BJ (cell line): ENCODE data around the gene PAQR9. TPM values are rescaled to one million over a fixed set of nuclear protein-coding genes. Genes with fewer than 3 reads are reported as not detected.
A peak's percentile ranks its signal among the peaks of the same experiment; 100 is the strongest.

Source experiments
- CTCF ChIA-PET: fragments of 350-600 bp; formaldehyde crosslinking; extraction: SDS; loops from one replicate; lab custom pipeline; 2021; ENCODE audit warnings: antibody characterized with exemption, inconsistent platforms; lab: Yijun Ruan, JAX
- POLR2A ChIA-PET: fragments of 300-600 bp; sonication (Branson Sonifier 250); formaldehyde crosslinking; extraction: SDS; loops from one replicate; lab custom pipeline; 2021; ENCODE audit warnings: antibody characterized with exemption; lab: Charles Lee
- DNase-seq: peaks from one replicate; pipeline ENCODE4 v3.0.0-alpha.2; 2011; ENCODE audit warnings: low read depth
- H3K27me3 ChIP-seq: 2 replicates; pipeline ENCODE4 v1.6.0; 2011; ENCODE audit warnings: low read length; ENCODE audit not compliant: control insufficient read depth, insufficient read depth
- H3K36me3 ChIP-seq: 2 replicates; pipeline ENCODE4 v1.5.1; 2011; ENCODE audit warnings: low read length; ENCODE audit not compliant: control insufficient read depth, insufficient read depth
- H3K4me3 ChIP-seq: 2 replicates; pipeline ENCODE4 v1.5.1; 2011; ENCODE audit warnings: low read depth, mild to moderate bottlenecking, control low read depth, low read length
- polyA plus RNA-seq: library from polyadenylated mRNA; depleted of rRNA; stranded (reverse); fragments of >200 nt; gene quantifications from 2 replicates; pipeline ENCODE4 v1.2.3, GENCODE V29; 2011
- TF ChIP-seq, protein P1 (sequence below): IDR thresholded peaks from 2 replicates; pipeline ENCODE4 v1.5.1; 2011; ENCODE audit warnings: low read depth, mild to moderate bottlenecking, control low read depth, inconsistent platforms, low read length, moderate library complexity; ENCODE audit not compliant: insufficient read depth

PAQR9 gene
- polyA plus RNA-seq, 1 experiment = not detected

GRCh38 chr3:142931222-142931621 lies 32.3 kb downstream of the PAQR9 start:
- peaks cover 7% of the 10 kb centered on the region for H3K27me3 ChIP-seq
- POLR2A ChIA-PET = no interaction called here
- DNase-seq = no peak
- TF ChIP-seq, protein P1, sequence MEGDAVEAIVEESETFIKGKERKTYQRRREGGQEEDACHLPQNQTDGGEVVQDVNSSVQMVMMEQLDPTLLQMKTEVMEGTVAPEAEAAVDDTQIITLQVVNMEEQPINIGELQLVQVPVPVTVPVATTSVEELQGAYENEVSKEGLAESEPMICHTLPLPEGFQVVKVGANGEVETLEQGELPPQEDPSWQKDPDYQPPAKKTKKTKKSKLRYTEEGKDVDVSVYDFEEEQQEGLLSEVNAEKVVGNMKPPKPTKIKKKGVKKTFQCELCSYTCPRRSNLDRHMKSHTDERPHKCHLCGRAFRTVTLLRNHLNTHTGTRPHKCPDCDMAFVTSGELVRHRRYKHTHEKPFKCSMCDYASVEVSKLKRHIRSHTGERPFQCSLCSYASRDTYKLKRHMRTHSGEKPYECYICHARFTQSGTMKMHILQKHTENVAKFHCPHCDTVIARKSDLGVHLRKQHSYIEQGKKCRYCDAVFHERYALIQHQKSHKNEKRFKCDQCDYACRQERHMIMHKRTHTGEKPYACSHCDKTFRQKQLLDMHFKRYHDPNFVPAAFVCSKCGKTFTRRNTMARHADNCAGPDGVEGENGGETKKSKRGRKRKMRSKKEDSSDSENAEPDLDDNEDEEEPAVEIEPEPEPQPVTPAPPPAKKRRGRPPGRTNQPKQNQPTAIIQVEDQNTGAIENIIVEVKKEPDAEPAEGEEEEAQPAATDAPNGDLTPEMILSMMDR = no peak
- no peak overlapping the region for H3K4me3 ChIP-seq
- CTCF ChIA-PET = interaction anchor here (0.9 to 1.1 kb wide), 2 partner anchors 56 to 103 kb away, joined by 4 read pairs; no protein-coding TSS in a partner anchor
- no peaks in the 10 kb centered on the region for H3K36me3 ChIP-seq

DNA sequence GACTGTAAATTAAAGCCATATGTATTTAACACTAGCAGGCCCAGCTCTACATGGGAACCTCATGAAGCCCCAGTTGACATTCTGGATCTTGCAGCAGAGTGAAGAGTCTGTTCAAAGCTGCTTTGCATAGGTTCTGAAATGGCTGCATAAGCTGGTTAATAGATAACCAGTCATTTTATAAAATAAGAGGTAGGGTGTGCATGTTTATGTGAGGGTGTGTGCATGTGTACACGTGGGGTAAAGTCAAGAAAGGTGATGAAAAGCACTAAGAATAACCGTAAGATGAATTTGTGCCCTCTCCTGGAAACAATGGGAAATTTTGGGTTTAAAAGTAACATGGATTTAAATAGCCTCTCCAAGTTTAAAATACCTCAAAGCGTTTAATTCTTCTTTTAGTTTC lies 33.0 kb downstream of the PAQR9 start:
- TF ChIP-seq, protein P1 = no peak
- no peak overlapping the region for H3K4me3 ChIP-seq
- DNase-seq = no peak
- no peaks in the 10 kb centered on the region for H3K36me3 ChIP-seq
- ChIA-PET POLR2A (no interaction called here), CTCF (interaction anchor here (0.8 to 1.3 kb wide), 4 partner anchors 13 to 102 kb away, joined by 3 to 4 read pairs (median 4); no protein-coding TSS in a partner anchor)
- peaks cover 7% of the 10 kb centered on the region for H3K27me3 ChIP-seq

- POLR2A ChIA-PET = no interaction called here
Observed at GRCh38 chr3:142929890-142930289, 33.6 kb downstream of the PAQR9 start.

GRCh38 chr3:142929109-142929508 lies 34.4 kb downstream of the PAQR9 start:
- POLR2A ChIA-PET = no interaction called here
- Histone ChIP-seq H3K27me3 (peaks cover 7% of the 10 kb centered on the region), H3K36me3 (no peaks in the 10 kb centered on the region), H3K4me3 (no peak overlapping the region)
- CTCF ChIA-PET = interaction anchor here (1.3 kb wide), 1 partner anchor 18 kb away, joined by 4 read pairs; no protein-coding TSS in a partner anchor
- DNase-seq = no peak
- TF ChIP-seq, protein P1 = peak; percentile 49

More at GRCh38 chr3:142929890-142930289, 33.6 kb downstream of the PAQR9 start:
- TF ChIP-seq, protein P1 = no peak
- H3K4me3 ChIP-seq = no peak overlapping the region
- no peak for DNase-seq
- CTCF ChIA-PET = interaction anchor here (0.8 to 1.3 kb wide), 3 partner anchors 13 to 64 kb away, joined by 3 to 4 read pairs (median 3); no protein-coding TSS in a partner anchor
- H3K36me3 ChIP-seq = no peaks in the 10 kb centered on the region
- peaks cover 7% of the 10 kb centered on the region for H3K27me3 ChIP-seq

GRCh38 chr3:142926368-142926944 lies 37.0 kb downstream of the PAQR9 start:
- no peak for DNase-seq
- Histone ChIP-seq H3K27me3 (peaks cover 4% of the 10 kb centered on the region), H3K4me3 (no peak overlapping the region), H3K36me3 (no peaks in the 10 kb centered on the region)
- POLR2A ChIA-PET = no interaction called here
- TF ChIP-seq, protein P1 = no peak
- CTCF ChIA-PET = interaction anchor here (1.0 kb wide), 1 partner anchor 67 kb away, joined by 4 read pairs; no protein-coding TSS in a partner anchor
